Measurements from ENCODE around the gene SPACA7. TPM values are rescaled to one million over a fixed set of nuclear protein-coding genes. Genes with fewer than 3 reads are reported as not detected.

The SPACA7 gene
- total and polyA plus RNA-seq, 9 of the 15 experiments (the other 6 are each of a cell fraction or from before 2014, with no cell fraction given) = not detected

DNA sequence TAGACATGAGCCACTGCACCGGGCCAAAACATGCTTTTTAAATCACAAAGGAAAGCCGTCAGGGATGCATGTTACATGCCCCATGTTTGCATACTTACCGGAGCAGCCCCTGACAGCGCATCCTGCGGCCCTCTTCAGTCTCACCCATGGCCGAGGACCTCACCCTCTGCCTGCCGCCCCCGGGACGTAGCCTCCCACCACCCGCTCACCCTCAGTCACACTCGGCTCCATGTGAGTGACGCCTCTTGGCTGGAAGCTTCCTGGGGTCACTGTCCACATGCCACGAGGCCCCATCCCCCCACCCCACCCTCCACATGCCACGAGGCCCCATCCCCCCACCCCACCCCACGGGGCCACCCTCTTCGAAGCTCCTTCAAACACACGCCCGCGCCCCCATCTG lies 46.1 kb upstream of the SPACA7 start (continued):
- TF ChIP-seq PHB (CRISPR knock-in tag; IDR thresholded peaks at IDR 0.05) (no peak), ZFP30 (CRISPR knock-in tag; IDR thresholded peaks at IDR 0.05; ENCODE audit: borderline replicate concordance) (no peak)
- TF ChIP-seq, protein P1, sequence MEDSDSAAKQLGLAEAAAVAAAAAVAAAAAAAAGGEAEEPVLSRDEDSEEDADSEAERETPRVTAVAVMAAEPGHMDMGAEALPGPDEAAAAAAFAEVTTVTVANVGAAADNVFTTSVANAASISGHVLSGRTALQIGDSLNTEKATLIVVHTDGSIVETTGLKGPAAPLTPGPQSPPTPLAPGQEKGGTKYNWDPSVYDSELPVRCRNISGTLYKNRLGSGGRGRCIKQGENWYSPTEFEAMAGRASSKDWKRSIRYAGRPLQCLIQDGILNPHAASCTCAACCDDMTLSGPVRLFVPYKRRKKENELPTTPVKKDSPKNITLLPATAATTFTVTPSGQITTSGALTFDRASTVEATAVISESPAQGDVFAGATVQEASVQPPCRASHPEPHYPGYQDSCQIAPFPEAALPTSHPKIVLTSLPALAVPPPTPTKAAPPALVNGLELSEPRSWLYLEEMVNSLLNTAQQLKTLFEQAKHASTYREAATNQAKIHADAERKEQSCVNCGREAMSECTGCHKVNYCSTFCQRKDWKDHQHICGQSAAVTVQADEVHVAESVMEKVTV (CRISPR knock-in tag; IDR thresholded peaks at IDR 0.05) = no peak
- TF ChIP-seq, protein P2, sequence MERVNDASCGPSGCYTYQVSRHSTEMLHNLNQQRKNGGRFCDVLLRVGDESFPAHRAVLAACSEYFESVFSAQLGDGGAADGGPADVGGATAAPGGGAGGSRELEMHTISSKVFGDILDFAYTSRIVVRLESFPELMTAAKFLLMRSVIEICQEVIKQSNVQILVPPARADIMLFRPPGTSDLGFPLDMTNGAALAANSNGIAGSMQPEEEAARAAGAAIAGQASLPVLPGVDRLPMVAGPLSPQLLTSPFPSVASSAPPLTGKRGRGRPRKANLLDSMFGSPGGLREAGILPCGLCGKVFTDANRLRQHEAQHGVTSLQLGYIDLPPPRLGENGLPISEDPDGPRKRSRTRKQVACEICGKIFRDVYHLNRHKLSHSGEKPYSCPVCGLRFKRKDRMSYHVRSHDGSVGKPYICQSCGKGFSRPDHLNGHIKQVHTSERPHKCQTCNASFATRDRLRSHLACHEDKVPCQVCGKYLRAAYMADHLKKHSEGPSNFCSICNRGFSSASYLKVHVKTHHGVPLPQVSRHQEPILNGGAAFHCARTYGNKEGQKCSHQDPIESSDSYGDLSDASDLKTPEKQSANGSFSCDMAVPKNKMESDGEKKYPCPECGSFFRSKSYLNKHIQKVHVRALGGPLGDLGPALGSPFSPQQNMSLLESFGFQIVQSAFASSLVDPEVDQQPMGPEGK (CRISPR knock-in tag; IDR thresholded peaks at IDR 0.05; ENCODE audit: borderline replicate concordance) = no peak

DNA sequence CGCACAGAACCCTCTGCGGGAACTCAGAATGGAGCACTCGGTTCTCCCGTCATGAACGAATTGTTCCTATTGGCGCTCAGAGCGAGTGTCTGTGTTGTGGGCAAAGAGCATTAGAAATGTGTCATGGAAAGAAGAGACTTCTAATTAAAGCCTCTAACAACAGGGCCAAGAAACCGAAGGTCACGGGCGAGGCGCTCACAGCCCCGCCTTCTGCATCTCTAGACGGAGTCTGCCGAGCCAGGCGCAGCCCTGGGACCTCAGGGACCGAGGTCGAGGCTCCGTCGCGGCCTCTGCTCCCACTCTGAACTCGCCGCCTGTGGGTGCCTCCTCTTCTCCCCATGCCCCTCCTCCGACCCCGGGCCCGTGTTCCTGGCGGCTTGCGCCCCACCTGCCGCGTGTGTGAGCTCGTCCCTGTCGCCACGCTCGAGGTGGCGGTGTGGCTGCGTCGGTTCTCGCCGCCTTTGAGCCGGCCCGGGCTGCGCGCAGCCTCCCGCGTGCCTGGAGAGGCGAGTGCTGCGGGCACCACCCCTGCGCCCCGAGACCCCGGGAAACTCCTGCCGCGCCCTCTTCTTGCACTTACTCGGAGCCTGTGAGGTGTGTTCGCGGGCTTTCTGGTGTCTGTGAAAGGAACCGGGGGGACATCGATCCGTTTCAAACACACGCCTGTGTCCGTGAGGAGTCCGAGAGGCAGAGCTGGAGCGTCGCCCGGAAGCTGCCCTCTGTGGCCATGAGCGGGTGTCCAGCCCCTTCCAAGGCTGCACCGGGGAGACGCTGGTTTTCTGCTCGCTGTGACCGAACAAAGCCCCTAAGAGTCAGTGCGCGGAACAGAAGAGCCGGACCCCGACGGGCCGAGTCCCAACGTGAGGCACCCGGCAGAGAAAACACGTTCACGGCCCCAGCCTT lies 45.4 kb upstream of the SPACA7 start:
- peaks cover 5 to 47% of the 10 kb centered on the region in 2 experiments; a peak in 3 of 5 replicates for H3K27me3 ChIP-seq (ENCODE audit: control insufficient read depth in 2 of 2, insufficient read depth in 2 of 2, low read length in 2 of 2)
- H3K79me2 ChIP-seq (ENCODE audit: control insufficient read depth, insufficient read depth, low read length) = no peaks in the 10 kb centered on the region
- ATAC-seq (no peak), FAIRE-seq (no peak), DNase-seq (ENCODE audit: extremely low read depth in 1 of 4, low spot score in 3 of 4) (no peak)
- no peak overlapping the region for H3K27ac ChIP-seq (ENCODE audit: extremely low read depth, low read depth, low read length)
- WGBS (ENCODE audit: insufficient coverage, low coverage, missing lambda C conversion rate) = 5% methylated on average over 25 of the region's 78 CpGs
- no peak overlapping the region for H3K9ac ChIP-seq (ENCODE audit: insufficient read depth in 1 of 2, low read depth in 2 of 2, low read length in 2 of 2)
- H3K4me2 ChIP-seq (ENCODE audit: insufficient read depth, low read length) = no peak overlapping the region
- no peaks in the 10 kb centered on the region for H3K9me3 ChIP-seq (replicated peaks; ENCODE audit: control insufficient read depth, insufficient read depth, low read depth, low read length)
- POLR2A ChIA-PET = no interaction called here
- CTCF ChIA-PET (ENCODE audit: low intra/inter-chr PET ratio) = no interaction called here
- peaks cover 0 to 4% of the 10 kb centered on the region in 2 experiments; a peak in 1 of 5 replicates for H3K4me1 ChIP-seq (replicated peaks in 1 of 2; ENCODE audit: control insufficient read depth in 2 of 2, insufficient read depth in 2 of 2, low read length in 2 of 2)
- intact Hi-C loops (cut with micrococcal nuclease) = loop anchor here (10.0 kb wide), 1 partner anchor 266 kb away; the partner anchor contains the start of gene SOX1
- H4K20me1 ChIP-seq (replicated peaks; ENCODE audit: control insufficient read depth, insufficient read depth, low read length) = no peaks in the 10 kb centered on the region; the same call in 1 of the 2 replicates
- H3K9me1 ChIP-seq (ENCODE audit: control insufficient read depth, insufficient read depth, low read length) = no peaks in the 10 kb centered on the region
- no TSS peak for BruUV-seq (replicated peaks)
- H3K36me3 ChIP-seq (ENCODE audit: control insufficient read depth, insufficient read depth, low read length) = no peaks in the 10 kb centered on the region
- in situ Hi-C loops (cut with MboI) = no loop called here
- H2AFZ ChIP-seq (ENCODE audit: low read depth, low read length) = no peak overlapping the region
- no peak overlapping the region for H3K4me3 ChIP-seq
- TF ChIP-seq, protein P3, sequence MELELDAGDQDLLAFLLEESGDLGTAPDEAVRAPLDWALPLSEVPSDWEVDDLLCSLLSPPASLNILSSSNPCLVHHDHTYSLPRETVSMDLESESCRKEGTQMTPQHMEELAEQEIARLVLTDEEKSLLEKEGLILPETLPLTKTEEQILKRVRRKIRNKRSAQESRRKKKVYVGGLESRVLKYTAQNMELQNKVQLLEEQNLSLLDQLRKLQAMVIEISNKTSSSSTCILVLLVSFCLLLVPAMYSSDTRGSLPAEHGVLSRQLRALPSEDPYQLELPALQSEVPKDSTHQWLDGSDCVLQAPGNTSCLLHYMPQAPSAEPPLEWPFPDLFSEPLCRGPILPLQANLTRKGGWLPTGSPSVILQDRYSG (tag; conservative IDR thresholded peaks at IDR 0.05; ENCODE audit: low read depth) = no peak
- TF ChIP-seq, protein P4, sequence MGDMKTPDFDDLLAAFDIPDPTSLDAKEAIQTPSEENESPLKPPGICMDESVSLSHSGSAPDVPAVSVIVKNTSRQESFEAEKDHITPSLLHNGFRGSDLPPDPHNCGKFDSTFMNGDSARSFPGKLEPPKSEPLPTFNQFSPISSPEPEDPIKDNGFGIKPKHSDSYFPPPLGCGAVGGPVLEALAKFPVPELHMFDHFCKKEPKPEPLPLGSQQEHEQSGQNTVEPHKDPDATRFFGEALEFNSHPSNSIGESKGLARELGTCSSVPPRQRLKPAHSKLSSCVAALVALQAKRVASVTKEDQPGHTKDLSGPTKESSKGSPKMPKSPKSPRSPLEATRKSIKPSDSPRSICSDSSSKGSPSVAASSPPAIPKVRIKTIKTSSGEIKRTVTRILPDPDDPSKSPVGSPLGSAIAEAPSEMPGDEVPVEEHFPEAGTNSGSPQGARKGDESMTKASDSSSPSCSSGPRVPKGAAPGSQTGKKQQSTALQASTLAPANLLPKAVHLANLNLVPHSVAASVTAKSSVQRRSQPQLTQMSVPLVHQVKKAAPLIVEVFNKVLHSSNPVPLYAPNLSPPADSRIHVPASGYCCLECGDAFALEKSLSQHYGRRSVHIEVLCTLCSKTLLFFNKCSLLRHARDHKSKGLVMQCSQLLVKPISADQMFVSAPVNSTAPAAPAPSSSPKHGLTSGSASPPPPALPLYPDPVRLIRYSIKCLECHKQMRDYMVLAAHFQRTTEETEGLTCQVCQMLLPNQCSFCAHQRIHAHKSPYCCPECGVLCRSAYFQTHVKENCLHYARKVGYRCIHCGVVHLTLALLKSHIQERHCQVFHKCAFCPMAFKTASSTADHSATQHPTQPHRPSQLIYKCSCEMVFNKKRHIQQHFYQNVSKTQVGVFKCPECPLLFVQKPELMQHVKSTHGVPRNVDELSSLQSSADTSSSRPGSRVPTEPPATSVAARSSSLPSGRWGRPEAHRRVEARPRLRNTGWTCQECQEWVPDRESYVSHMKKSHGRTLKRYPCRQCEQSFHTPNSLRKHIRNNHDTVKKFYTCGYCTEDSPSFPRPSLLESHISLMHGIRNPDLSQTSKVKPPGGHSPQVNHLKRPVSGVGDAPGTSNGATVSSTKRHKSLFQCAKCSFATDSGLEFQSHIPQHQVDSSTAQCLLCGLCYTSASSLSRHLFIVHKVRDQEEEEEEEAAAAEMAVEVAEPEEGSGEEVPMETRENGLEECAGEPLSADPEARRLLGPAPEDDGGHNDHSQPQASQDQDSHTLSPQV (IDR thresholded peaks at IDR 0.05) = no peak
- no peak for TF ChIP-seq RBM39 (optimal IDR thresholded peaks at IDR 0.05; ENCODE audit: low read depth, low read length)
- no peak for TF ChIP-seq ZNF124 (CRISPR knock-in tag; IDR thresholded peaks at IDR 0.05)

All from K562 (cell line).